Measurements from ENCODE around the gene HAUS5.
"Not testable (repeated sequence)": the region's sequence is repeated elsewhere in the genome, so short reads cannot be mapped to it uniquely, and the experiment has no call there.

HAUS5 gene

DNA sequence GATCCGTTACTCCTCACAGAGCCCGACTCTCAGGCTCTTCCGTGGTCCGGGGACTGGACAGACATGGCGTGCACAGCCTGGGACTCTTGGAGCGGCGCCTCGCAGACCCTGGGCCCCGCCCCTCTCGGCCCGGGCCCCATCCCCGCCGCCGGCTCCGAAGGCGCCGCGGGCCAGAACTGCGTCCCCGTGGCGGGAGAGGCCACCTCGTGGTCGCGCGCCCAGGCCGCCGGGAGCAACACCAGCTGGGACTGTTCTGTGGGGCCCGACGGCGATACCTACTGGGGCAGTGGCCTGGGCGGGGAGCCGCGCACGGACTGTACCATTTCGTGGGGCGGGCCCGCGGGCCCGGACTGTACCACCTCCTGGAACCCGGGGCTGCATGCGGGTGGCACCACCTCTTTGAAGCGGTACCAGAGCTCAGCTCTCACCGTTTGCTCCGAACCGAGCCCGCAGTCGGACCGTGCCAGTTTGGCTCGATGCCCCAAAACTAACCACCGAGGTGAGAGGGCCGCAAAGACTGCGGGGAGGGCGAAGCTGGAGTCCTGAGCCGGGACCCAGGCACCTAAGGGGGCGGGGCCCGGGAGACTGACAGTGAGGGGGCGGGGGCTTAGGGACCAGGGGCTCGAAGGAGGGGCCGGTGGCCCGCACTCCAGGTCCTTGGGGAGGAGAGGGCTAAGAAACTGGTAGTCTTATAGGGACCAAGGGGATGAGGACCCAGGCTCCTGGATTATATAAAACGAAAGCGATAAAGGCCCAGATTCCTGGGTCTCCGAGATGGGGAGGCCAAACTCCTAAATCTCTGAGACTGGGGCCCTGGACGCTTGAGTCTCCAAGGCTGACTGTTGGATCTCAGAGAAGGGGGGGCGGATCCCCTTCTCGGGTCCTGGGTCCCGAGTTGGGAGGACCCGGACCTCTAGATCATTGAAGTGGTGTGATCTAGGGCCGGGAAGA, 31.0 kb downstream of the HAUS5 start:
- peak; percentile 62 to 92 (median 72) for DNase-seq

- peak; percentile 90 to 99 (median 94) for DNase-seq
Observed at GRCh38 chr19:35644206-35644986, 31.9 kb downstream of the HAUS5 start.

DNA sequence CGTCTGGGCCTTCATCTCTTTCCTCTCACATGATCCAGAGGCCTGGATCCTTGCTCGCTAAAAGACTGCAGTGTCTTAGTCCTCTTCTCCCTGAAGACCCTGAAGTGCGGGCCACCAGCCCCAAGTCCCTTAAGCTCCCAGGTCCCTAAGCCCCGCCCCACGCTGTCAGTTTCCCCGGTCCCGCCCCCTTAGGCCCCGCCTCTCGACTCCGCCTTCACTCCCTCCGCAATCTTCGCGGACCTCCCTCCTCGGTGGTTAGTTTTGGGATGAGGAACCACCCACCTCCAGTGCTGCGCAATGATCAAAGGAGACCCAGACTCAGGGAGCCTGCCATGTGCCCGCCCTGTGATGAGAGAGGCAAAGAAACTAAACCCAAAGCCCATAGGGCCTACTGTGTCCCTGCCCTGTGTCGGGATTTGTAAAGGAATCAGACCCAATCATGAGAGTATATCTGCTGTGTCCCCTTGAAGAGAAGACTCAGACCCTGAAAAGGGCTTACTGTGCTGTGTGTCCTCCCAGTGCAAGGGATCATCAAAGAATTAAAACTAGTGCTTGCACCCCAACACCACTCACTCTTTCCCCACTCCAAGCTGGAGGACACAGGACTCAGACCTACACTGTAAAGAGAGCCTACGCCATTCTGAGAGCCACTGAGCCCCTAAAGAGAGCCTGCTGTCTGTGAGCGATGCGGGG, 32.6 kb downstream of the HAUS5 start:
- DNase-seq = peak; percentile 34 to 83 (median 70)

DNA sequence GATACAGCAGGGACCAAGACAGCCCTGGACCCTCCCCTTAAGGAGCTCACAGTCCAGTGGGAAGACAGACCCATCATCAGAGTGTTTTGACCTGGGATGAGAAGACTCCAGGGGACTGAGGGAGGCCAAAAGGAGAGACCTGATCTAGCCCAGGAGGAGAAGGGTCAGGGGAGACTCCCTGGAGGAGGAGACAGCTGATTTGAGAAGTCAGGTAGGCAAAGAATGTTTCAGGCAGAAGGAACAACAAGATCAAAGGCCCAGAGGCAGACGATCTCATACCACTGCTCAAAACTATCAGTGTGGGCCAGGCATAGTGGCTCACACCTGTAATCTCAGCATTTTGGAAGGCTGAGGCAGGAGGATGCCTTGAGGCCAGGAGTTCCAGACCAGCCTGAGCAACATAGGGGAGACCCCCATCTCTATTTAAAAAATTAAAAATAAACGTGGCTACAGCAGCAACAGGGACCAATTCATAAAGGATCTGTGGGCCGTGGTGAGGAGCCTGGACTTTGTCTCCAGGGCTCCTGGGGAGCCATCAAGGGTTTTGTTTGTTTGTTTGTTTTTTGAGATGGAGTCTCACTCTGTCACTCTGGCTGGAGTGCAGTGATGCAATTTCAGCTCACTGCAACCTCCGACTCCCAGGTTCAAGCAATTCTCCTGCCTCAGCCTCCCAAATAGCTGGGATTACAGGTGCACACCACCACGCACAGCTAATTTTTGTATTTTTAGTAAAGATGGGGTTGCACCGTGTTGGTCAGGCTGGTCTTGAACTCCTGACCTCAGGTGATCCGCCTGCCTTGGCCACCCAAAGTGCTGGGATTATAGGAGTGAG, 33.4 kb downstream of the HAUS5 start:
- no peak for DNase-seq

GRCh38 chr19:35648017-35648961, 35.8 kb downstream of the HAUS5 start, which contains the start of gene COX6B1:
Gene COX6B1, plus strand, starts transcription at chr19:35648323. Its CDS starts 2,921 bp downstream, at chr19:35651244.
- DNase-seq = peak; percentile 68 to 99 (median 88)

GRCh38 chr19:35650581-35650980, 38.0 kb downstream of the HAUS5 start:
- DNase-seq = no peak

GRCh38 chr19:35654828-35655227, 42.3 kb downstream of the HAUS5 start:
- not testable (repeated sequence) for DNase-seq

GRCh38 chr19:35655600-35655999, 43.1 kb downstream of the HAUS5 start:
- DNase-seq = no peak

DNA sequence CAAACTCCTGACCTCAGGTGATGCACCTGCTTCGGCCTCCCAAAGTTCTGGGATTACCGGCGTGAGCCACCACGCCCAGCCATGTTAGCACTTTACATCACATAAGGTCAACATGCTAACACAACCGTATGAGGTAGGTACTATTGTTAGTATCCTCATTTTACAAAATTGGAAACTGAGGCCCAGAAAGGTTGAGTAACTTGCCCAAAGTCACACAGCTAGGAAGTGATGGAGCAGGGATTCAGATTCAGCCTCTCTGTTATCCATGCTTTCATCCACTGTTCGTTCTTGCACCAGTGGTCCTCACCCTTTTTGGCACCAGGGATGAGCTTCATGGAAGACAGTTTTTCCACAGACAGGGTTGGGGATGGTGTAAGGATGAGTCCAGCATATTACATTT, 44.2 kb downstream of the HAUS5 start:
- DNase-seq = no peak

DNA sequence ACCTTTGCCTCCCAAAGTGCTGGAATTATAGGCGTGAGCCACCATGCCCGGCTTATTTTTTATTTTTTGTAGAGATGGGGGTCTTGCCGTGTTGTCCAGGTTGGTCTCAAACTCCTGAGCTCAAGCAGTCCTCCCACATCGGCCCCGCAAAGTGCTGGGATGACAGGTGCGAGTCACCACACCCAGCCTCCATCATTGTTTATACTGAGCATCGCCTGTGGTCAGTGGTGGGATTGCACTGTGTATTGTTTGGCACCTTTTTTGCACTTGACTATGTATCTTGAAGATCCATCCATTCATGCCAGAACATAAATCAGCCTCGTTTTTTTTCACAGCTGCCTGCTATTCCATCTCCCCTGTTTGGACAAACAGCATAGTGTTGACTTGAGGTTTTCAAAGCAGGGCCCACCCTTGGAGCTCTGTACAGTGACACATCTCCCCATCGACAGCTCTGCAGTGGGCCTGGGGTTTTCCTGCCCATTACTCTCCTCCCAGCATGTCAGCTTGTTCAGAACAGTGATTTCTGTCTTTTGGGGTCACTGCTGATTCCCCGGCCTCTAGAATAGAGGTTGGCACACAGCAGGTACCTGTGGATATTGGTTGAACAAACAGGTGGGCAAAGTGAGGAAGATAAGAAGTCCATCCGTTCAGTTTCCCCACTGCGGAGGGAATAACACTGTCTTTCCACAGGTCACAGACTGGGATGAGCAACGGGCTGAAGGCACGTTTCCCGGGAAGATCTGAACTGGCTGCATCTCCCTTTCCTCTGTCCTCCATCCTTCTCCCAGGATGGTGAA, 45.6 kb downstream of the HAUS5 start:
- DNase-seq = no peak

DNA sequence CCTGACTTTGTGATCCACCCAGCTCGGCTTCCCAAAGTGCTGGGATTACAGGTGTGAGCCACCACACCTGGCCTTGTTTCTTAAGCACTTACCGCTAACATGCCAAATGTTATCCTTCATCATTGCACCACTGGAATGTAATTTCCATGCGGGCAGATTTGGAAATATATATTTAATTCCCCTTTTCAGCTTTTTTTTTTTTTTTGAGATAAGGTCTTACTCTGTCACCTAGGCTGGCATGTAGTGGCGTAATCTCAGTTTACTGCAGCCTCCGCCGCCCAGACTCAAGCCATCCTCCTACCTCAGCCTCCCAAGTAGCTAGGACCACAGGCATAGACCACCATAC, 49.4 kb downstream of the HAUS5 start:
- DNase-seq = no peak

DNA sequence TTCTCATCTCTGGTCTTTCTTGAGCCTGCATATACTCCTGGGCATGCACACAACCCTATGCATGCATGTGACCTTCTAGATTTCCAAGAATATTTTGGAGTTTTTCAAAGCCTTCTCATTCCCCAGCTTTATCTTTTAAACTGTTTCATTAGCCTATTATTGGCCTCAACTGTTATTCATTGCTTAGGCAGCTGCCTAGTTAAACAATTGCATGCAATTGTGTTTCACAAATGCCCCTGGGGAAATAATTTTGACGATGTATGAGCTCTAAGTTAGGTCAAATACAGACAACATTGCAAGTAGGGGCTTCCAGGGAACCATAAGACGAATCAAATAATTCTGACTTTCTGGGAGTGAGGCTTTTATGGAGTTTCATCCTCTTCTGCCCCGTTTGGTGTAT, 51.4 kb downstream of the HAUS5 start:
- no peak for DNase-seq

DNA sequence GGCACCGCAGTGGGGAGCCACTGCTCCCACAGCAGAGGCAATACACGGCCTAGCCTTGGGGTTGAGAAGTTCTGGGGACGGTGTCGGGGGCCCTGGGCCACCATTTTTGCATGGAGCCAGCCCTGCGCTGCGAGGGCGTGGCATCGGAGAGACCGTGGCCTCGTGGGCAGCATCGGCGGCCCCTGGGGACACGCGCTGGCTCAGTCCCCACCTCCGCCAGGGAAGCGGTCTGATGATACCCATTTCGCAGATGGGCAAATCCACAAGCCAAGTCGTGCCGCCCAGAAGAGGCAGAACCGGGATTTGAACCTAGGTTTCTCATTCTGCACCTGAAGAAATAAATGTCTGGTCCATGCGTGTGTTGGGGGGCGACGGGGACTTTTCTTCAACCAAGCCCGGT, 52.6 kb downstream of the HAUS5 start:
- no peak for DNase-seq

GRCh38 chr19:35665604-35666003, 53.1 kb downstream of the HAUS5 start:
- DNase-seq = no peak

- DNase-seq = no peak
Observed at GRCh38 chr19:35666251-35666913, 53.8 kb downstream of the HAUS5 start, which contains the start of gene UPK1A. Gene UPK1A, plus strand, starts transcription at chr19:35666517. Its CDS starts 296 bp downstream, at chr19:35666813.

GRCh38 chr19:35669566-35669965, 57.0 kb downstream of the HAUS5 start:
- DNase-seq = no peak

GRCh38 chr19:35669974-35670373, 57.4 kb downstream of the HAUS5 start:
- DNase-seq = no peak

DNA sequence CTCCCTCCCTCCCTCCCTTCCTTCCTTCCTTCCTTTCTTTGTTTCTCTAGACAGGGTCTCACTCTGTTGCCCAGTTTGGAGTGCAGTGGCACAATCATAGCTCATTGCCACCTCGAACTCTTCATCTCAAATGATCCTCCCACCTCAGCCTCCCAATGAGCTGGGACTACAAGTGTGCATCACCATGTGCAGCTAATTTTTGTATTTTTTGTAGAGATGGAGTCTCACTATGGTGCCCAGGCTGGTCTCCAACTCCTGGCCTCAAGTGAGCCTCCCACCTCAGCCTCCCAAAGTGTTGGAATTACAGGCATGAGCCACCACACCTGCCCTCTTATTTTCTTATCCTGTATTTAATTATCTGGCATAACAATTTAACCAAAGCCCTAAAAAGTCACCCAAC, 58.2 kb downstream of the HAUS5 start:
- no peak for DNase-seq

DNA sequence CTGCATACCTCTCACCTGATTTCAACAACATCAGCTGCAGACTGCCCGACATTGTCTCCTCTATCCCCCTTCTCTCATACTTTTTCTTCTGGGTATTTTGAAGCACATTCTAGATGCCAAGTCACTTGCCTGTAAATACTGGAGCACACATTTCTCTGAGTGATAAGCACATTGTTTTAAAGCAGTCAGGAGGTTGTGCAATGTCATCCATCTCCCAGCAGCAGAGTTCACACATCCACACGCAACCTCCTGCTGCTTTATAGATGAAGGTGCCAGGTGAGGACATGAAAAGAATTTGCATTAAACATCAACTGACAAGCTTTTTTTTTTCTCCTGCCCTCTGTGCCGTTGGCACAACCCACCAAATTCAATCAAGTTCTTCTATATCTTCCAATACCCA, 59.3 kb downstream of the HAUS5 start:
- DNase-seq = no peak

Measured in T-helper 2 cell (primary cell).